HCT116 (cell line): Measurements from ENCODE around the gene TAS1R1. TPM values are rescaled to one million over a fixed set of nuclear protein-coding genes. Genes with fewer than 3 reads are reported as not detected.

Experiments used
- ATAC-seq: fragments of 200-7000 bp; cut with Tn5 transposase; 2 replicates; pipeline ENCODE4 v1.9.1; 2020; ENCODE audit warnings: mild to moderate bottlenecking, moderate library complexity
- BruUV-seq: library from RNA; stranded (reverse); fragments of 400-500 nt; replicated peaks from 2 replicates; lab custom pipeline; 2021; lab: Mats Ljungman, UMichigan
- CTCF ChIA-PET: fragments of 300-600 bp; sonication (Branson Sonifier 250); formaldehyde crosslinking; loops from one replicate; lab custom pipeline; 2021; ENCODE audit warnings: antibody characterized with exemption; lab: Charles Lee
- POLR2A ChIA-PET: fragments of 300-600, 350-600 bp; sonication (Branson Sonifier 250); formaldehyde crosslinking; loops from one replicate; lab custom pipeline; 2021; ENCODE audit warnings: antibody characterized with exemption; lab: Charles Lee
- RAD21 ChIA-PET, 2 experiments: fragments of 300-600 bp; sonication (Branson Sonifier 250); formaldehyde crosslinking; loops; one replicate each; lab custom pipeline; 2023; ENCODE audit warnings: low total read pairs in 2 of 2; ENCODE audit not compliant: uncharacterized antibody in 2 of 2, unreplicated experiment in 2 of 2, low non-redundant PET in 1 of 2; lab: Charles Lee
- DNase-seq: peaks from one replicate; pipeline ENCODE4 v3.0.0-alpha.2; 2010; ENCODE audit warnings: low read depth, low spot score
- H2AFZ ChIP-seq: fragments of 200-600 bp; shearing (Covaris generic), sonication (generic); 2 replicates; pipeline ENCODE4 v1.6.1; 2017; ENCODE audit warnings: low read depth, mixed run types, mixed read lengths, antibody characterized with exemption, low read length; ENCODE audit not compliant: poor library complexity, severe bottlenecking
- H3K27ac ChIP-seq: 2 replicates; pipeline ENCODE4 v1.5.1; 2012; ENCODE audit warnings: low read depth, low read length
- H3K27me3 ChIP-seq: fragments of 200-600 bp; sonication (generic); 2 replicates; pipeline ENCODE4 v1.6.1; 2016; ENCODE audit warnings: mixed run types, low read length, mixed read lengths; ENCODE audit not compliant: insufficient read depth
- H3K36me3 ChIP-seq, 2 experiments: fragments of 200-500 bp in 1 of 2; fragments of 200-600 bp in 1 of 2; sonication (Bioruptor generic) in 1 of 2; sonication (generic) in 1 of 2; 2 replicates each; pipeline versions ENCODE4 v1.5.1 to v1.6.1; 2014 to 2016; ENCODE audit warnings: low read length in 2 of 2, inconsistent platforms in 1 of 2, mixed read lengths in 1 of 2, mixed run types in 1 of 2; ENCODE audit not compliant: insufficient read depth in 2 of 2, control insufficient read depth in 1 of 2
- H3K4me1 ChIP-seq, 2 experiments: fragments of 200-600 bp in 1 of 2; sonication (generic) in 1 of 2; 2 replicates each; pipeline versions ENCODE4 v1.5.1 to v1.6.1; 2012 to 2017; ENCODE audit warnings: low read length in 2 of 2, inconsistent platforms in 1 of 2, mild to moderate bottlenecking in 1 of 2, mixed read lengths in 1 of 2, mixed run types in 1 of 2, moderate library complexity in 1 of 2; ENCODE audit not compliant: insufficient read depth in 2 of 2, control insufficient read depth in 1 of 2
- H3K4me2 ChIP-seq: fragments of 200-600 bp; sonication (generic); 2 replicates; pipeline ENCODE4 v1.6.1; 2017; ENCODE audit warnings: mixed run types, low read length, mixed read lengths
- H3K4me3 ChIP-seq, 2 experiments: fragments of 200-600 bp in 1 of 2; sonication (generic) in 1 of 2; replicated peaks in 1 of 2; 2 replicates each; pipeline ENCODE4 v1.5.1; 2011 to 2016; ENCODE audit warnings: low read length in 2 of 2, control low read depth in 1 of 2, low read depth in 1 of 2, mild to moderate bottlenecking in 1 of 2, mixed read lengths in 1 of 2, mixed run types in 1 of 2
- H3K79me2 ChIP-seq: fragments of 200-600 bp; sonication (generic); 2 replicates; pipeline ENCODE4 v1.6.1; 2017; ENCODE audit warnings: mild to moderate bottlenecking, mixed run types, low read length, moderate library complexity, mixed read lengths; ENCODE audit not compliant: insufficient read depth
- H3K9ac ChIP-seq: fragments of 200-600 bp; sonication (generic); 2 replicates; pipeline ENCODE4 v1.6.1; 2016; ENCODE audit warnings: low read length, mixed read lengths
- H3K9me2 ChIP-seq: fragments of 200-600 bp; sonication (generic), shearing (Covaris generic); 2 replicates; pipeline ENCODE4 v1.6.1; 2017; ENCODE audit warnings: mixed run types, mild to moderate bottlenecking, moderate library complexity; ENCODE audit not compliant: insufficient read depth
- H3K9me3 ChIP-seq, 2 experiments: fragments of 200-500 bp in 1 of 2; fragments of 200-600 bp in 1 of 2; sonication (Bioruptor generic) in 1 of 2; sonication (generic) in 1 of 2; 2 replicates each; pipeline ENCODE4 v1.6.1; 2014 to 2017; ENCODE audit warnings: low read length in 2 of 2, mixed read lengths in 2 of 2, inconsistent platforms in 1 of 2, low read depth in 1 of 2, mild to moderate bottlenecking in 1 of 2, mixed run types in 1 of 2, moderate library complexity in 1 of 2; ENCODE audit not compliant: control insufficient read depth in 1 of 2, insufficient read depth in 1 of 2
- H4K20me1 ChIP-seq: fragments of 200-600 bp; sonication (generic), shearing (Covaris generic); 2 replicates; pipeline ENCODE4 v1.6.1; 2017; ENCODE audit warnings: mixed run types, mild to moderate bottlenecking, moderate library complexity; ENCODE audit not compliant: insufficient read depth
- POLR2A ChIP-seq: IDR thresholded peaks from 2 replicates; pipeline ENCODE4 v1.7.0; 2011; ENCODE audit warnings: borderline replicate concordance; ENCODE audit not compliant: insufficient read depth, insufficient read length; ENCODE audit errors: extremely low read depth
- POLR2AphosphoS5 ChIP-seq: IDR thresholded peaks from 2 replicates; pipeline ENCODE4 v1.6.1; 2011; ENCODE audit warnings: mild to moderate bottlenecking, low read depth, low read length, moderate library complexity
- SIN3A ChIP-seq: IDR thresholded peaks from 2 replicates; pipeline ENCODE4 v1.6.1; 2012; ENCODE audit warnings: low read depth
- YY1 ChIP-seq: IDR thresholded peaks from 2 replicates; pipeline ENCODE4 v1.6.1; 2011; ENCODE audit warnings: low read length, low read depth, moderate library complexity, mild to moderate bottlenecking; ENCODE audit not compliant: insufficient replicate concordance; ENCODE audit errors: extremely low read depth
- intact Hi-C: fragments of 100-400 bp; cut with micrococcal nuclease; formaldehyde crosslinking; loops from 2 replicates; pipeline ENCODE4 v1.10.0; 2022
- total RNA-seq: library from RNA; stranded (reverse); gene quantifications from one replicate; pipeline ENCODE4 v1.2.1, GENCODE V29; 2021; ENCODE audit not compliant: unreplicated experiment
- TF ChIP-seq, protein P1 (sequence below): IDR thresholded peaks from 2 replicates; pipeline ENCODE4 v1.6.1; 2011; ENCODE audit warnings: mild to moderate bottlenecking, low read length, moderate library complexity; ENCODE audit not compliant: insufficient replicate concordance; ENCODE audit errors: extremely low read depth
- TF ChIP-seq, protein P2 (sequence below): IDR thresholded peaks from 2 replicates; pipeline ENCODE4 v1.6.1; 2012
- TF ChIP-seq, protein P3 (sequence below): IDR thresholded peaks from 2 replicates; pipeline ENCODE4 v1.6.1; 2012; ENCODE audit warnings: low read depth
- TF ChIP-seq, protein P4 (sequence below): IDR thresholded peaks from 2 replicates; pipeline ENCODE4 v1.6.1; 2012

Gene TAS1R1
- total RNA-seq, 1 experiment from 2014 or later = not detected

DNA sequence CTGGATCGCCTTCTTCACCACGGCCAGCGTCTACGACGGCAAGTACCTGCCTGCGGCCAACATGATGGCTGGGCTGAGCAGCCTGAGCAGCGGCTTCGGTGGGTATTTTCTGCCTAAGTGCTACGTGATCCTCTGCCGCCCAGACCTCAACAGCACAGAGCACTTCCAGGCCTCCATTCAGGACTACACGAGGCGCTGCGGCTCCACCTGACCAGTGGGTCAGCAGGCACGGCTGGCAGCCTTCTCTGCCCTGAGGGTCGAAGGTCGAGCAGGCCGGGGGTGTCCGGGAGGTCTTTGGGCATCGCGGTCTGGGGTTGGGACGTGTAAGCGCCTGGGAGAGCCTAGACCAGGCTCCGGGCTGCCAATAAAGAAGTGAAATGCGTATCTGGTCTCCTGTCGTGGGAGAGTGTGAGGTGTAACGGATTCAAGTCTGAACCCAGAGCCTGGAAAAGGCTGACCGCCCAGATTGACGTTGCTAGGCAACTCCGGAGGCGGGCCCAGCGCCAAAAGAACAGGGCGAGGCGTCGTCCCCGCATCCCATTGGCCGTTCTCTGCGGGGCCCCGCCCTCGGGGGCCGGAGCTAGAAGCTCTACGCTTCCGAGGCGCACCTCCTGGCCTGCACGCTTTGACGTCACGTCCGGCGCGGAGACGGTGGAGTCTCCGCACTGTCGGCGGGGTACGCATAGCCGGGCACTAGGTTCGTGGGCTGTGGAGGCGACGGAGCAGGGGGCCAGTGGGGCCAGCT, 24.4 kb downstream of the TAS1R1 start, which contains the start of gene ZBTB48:
TSS of gene ZBTB48 (plus strand) at position 621 of the 745 bp plus-strand sequence. CDS start 616 bp downstream, outside the sequence.
- DNase-seq (peak; percentile 91), ATAC-seq (peak; percentile 96)
- intact Hi-C loops = no loop called here
- peaks cover 14 to 23% of the 10 kb centered on the region in 2 experiments for H3K4me1 ChIP-seq
- no peaks in the 10 kb centered on the region for H3K9me2 ChIP-seq
- H3K4me3 ChIP-seq = peak within 1 kb of the TSS; percentile 79 to 91
- H3K9ac ChIP-seq = peak within 1 kb of the TSS; percentile 74
- RAD21 ChIA-PET = interaction anchor here in 1 of 2 experiments (0.7 kb wide), 1 partner anchor 33 kb away, joined by 5 read pairs; no protein-coding TSS in a partner anchor
- TSS peak; percentile 45 for BruUV-seq
- TF ChIP-seq, protein P1, sequence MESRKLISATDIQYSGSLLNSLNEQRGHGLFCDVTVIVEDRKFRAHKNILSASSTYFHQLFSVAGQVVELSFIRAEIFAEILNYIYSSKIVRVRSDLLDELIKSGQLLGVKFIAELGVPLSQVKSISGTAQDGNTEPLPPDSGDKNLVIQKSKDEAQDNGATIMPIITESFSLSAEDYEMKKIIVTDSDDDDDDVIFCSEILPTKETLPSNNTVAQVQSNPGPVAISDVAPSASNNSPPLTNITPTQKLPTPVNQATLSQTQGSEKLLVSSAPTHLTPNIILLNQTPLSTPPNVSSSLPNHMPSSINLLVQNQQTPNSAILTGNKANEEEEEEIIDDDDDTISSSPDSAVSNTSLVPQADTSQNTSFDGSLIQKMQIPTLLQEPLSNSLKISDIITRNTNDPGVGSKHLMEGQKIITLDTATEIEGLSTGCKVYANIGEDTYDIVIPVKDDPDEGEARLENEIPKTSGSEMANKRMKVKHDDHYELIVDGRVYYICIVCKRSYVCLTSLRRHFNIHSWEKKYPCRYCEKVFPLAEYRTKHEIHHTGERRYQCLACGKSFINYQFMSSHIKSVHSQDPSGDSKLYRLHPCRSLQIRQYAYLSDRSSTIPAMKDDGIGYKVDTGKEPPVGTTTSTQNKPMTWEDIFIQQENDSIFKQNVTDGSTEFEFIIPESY = peak; percentile 24
- peak; percentile 86 for TF ChIP-seq SIN3A
- TF ChIP-seq, protein P2, sequence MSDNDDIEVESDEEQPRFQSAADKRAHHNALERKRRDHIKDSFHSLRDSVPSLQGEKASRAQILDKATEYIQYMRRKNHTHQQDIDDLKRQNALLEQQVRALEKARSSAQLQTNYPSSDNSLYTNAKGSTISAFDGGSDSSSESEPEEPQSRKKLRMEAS = no peak
- TF ChIP-seq, protein P3, sequence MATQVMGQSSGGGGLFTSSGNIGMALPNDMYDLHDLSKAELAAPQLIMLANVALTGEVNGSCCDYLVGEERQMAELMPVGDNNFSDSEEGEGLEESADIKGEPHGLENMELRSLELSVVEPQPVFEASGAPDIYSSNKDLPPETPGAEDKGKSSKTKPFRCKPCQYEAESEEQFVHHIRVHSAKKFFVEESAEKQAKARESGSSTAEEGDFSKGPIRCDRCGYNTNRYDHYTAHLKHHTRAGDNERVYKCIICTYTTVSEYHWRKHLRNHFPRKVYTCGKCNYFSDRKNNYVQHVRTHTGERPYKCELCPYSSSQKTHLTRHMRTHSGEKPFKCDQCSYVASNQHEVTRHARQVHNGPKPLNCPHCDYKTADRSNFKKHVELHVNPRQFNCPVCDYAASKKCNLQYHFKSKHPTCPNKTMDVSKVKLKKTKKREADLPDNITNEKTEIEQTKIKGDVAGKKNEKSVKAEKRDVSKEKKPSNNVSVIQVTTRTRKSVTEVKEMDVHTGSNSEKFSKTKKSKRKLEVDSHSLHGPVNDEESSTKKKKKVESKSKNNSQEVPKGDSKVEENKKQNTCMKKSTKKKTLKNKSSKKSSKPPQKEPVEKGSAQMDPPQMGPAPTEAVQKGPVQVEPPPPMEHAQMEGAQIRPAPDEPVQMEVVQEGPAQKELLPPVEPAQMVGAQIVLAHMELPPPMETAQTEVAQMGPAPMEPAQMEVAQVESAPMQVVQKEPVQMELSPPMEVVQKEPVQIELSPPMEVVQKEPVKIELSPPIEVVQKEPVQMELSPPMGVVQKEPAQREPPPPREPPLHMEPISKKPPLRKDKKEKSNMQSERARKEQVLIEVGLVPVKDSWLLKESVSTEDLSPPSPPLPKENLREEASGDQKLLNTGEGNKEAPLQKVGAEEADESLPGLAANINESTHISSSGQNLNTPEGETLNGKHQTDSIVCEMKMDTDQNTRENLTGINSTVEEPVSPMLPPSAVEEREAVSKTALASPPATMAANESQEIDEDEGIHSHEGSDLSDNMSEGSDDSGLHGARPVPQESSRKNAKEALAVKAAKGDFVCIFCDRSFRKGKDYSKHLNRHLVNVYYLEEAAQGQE = no peak
- TF ChIP-seq, protein P4, sequence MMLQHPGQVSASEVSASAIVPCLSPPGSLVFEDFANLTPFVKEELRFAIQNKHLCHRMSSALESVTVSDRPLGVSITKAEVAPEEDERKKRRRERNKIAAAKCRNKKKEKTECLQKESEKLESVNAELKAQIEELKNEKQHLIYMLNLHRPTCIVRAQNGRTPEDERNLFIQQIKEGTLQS = no peak
- peak; percentile 98 for TF ChIP-seq POLR2AphosphoS5
- TF ChIP-seq YY1 = no peak
- peak; percentile 49 for TF ChIP-seq POLR2A
- no peaks in the 10 kb centered on the region for H3K9me3 ChIP-seq
- H3K79me2 ChIP-seq = peaks cover 30% of the 10 kb centered on the region
- H3K27ac ChIP-seq = peak within 1 kb of the TSS; percentile 48
- H3K4me2 ChIP-seq = peak within 1 kb of the TSS; percentile 84
- POLR2A ChIA-PET = interaction anchor here (0.6 to 1.6 kb wide), 6 partner anchors 10 to 41 kb away, joined by 3 to 10 read pairs (median 3); partner anchors contain the start of gene KLHL21
- H3K27me3 ChIP-seq = no peaks in the 10 kb centered on the region
- no peaks in the 10 kb centered on the region for H4K20me1 ChIP-seq
- no peak within 1 kb of the TSS for H2AFZ ChIP-seq
- CTCF ChIA-PET = interaction anchor here (1.4 to 1.7 kb wide), 2 partner anchors 9 to 25 kb away, joined by 3 to 4 read pairs; partner anchors contain the start of gene NOL9
- peaks cover 0 to 2% of the 10 kb centered on the region in 2 experiments; a peak in 1 of 4 replicates for H3K36me3 ChIP-seq
